Peyer's patch (tissue), 4 donors: ENCODE measurements around the gene PAPOLG.

Experiments
- POLR2A ChIP-seq, 2 donors: fragments of 450-650 bp; IDR thresholded peaks; one replicate each; pipeline ENCODE4 v1.5.1; 2017; ENCODE audit warnings: antibody characterized with exemption in 2 of 2, mild to moderate bottlenecking in 2 of 2, moderate library complexity in 2 of 2
- TF ChIP-seq, protein P1 (sequence below), 6 experiments: fragments of 450-650 bp in 4 of 6; fragments of 200-600 bp in 2 of 6; sonication (generic) in 1 of 6; IDR thresholded peaks; one replicate each; pipeline ENCODE4 v1.5.1; 2017 to 2019; ENCODE audit warnings: antibody characterized with exemption in 6 of 6, mild to moderate bottlenecking in 3 of 6, moderate library complexity in 1 of 6

DNA sequence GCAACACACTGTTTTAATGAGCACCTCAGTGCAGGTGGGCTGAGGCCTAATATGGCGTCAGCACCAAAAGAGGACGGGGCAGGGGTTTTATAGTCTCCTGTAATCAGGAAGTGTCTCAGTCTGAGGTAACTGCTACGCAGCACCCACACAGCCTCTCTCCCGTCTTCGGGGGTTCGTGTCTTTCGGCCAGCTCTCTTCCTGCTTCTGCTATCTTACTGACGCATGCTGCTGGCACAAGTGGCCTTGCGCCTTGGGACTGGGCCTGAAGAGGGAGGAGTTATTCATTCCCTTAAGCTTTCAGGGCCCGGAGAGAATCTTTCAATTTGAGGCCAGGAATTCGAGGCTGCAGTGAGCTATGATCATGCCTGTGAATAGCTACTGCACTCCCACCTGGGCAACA is 14.5 kb upstream of the PAPOLG start:
- TF ChIP-seq, protein P1, sequence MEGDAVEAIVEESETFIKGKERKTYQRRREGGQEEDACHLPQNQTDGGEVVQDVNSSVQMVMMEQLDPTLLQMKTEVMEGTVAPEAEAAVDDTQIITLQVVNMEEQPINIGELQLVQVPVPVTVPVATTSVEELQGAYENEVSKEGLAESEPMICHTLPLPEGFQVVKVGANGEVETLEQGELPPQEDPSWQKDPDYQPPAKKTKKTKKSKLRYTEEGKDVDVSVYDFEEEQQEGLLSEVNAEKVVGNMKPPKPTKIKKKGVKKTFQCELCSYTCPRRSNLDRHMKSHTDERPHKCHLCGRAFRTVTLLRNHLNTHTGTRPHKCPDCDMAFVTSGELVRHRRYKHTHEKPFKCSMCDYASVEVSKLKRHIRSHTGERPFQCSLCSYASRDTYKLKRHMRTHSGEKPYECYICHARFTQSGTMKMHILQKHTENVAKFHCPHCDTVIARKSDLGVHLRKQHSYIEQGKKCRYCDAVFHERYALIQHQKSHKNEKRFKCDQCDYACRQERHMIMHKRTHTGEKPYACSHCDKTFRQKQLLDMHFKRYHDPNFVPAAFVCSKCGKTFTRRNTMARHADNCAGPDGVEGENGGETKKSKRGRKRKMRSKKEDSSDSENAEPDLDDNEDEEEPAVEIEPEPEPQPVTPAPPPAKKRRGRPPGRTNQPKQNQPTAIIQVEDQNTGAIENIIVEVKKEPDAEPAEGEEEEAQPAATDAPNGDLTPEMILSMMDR (IDR thresholded peaks at IDR 0.05): no peak
- no peak for TF ChIP-seq POLR2A (IDR thresholded peaks at IDR 0.05)
